Neutrophil (primary cell): ENCODE measurements around the gene TPRN.

ENCODE experiments used
- H3K27ac ChIP-seq: fragments of 200-600 bp; sonication (generic); 2 replicates; pipeline ENCODE4 v1.5.1; 2016; ENCODE audit warnings: mild to moderate bottlenecking, moderate library complexity
- H3K27me3 ChIP-seq: fragments of 200-600 bp; sonication (generic); 2 replicates; pipeline ENCODE4 v1.6.0; 2016; ENCODE audit warnings: mild to moderate bottlenecking
- H3K36me3 ChIP-seq: fragments of 200-600 bp; sonication (generic); 2 replicates; pipeline ENCODE4 v1.5.1; 2017
- H3K4me1 ChIP-seq, 2 experiments: fragments of 200-600 bp in 1 of 2; sonication (generic) in 1 of 2; 1 replicate in 1 of 2; 2 replicates in 1 of 2; pipeline versions ENCODE4 v1.5.1 to v1.6.1; 2013 to 2016; ENCODE audit warnings: low read depth in 1 of 2, low read length in 1 of 2, mild to moderate bottlenecking in 1 of 2, moderate library complexity in 1 of 2; ENCODE audit not compliant: control insufficient read depth in 1 of 2, insufficient read depth in 1 of 2
- H3K4me3 ChIP-seq, 2 experiments: fragments of 200-600 bp in 1 of 2; sonication (generic) in 1 of 2; 1 replicate in 1 of 2; 2 replicates in 1 of 2; pipeline ENCODE4 v1.5.1; 2013 to 2016; ENCODE audit warnings: low read depth in 1 of 2, low read length in 1 of 2, mild to moderate bottlenecking in 1 of 2, moderate library complexity in 1 of 2
- H3K9me3 ChIP-seq: fragments of 200-600 bp; sonication (generic); 2 replicates; pipeline ENCODE4 v1.5.1; 2016
- TF ChIP-seq, protein P1 (sequence below): fragments of 200-600 bp; sonication (generic); IDR thresholded peaks from 2 replicates; pipeline ENCODE4 v1.5.1; 2016; ENCODE audit warnings: antibody characterized with exemption

Gene TPRN

DNA sequence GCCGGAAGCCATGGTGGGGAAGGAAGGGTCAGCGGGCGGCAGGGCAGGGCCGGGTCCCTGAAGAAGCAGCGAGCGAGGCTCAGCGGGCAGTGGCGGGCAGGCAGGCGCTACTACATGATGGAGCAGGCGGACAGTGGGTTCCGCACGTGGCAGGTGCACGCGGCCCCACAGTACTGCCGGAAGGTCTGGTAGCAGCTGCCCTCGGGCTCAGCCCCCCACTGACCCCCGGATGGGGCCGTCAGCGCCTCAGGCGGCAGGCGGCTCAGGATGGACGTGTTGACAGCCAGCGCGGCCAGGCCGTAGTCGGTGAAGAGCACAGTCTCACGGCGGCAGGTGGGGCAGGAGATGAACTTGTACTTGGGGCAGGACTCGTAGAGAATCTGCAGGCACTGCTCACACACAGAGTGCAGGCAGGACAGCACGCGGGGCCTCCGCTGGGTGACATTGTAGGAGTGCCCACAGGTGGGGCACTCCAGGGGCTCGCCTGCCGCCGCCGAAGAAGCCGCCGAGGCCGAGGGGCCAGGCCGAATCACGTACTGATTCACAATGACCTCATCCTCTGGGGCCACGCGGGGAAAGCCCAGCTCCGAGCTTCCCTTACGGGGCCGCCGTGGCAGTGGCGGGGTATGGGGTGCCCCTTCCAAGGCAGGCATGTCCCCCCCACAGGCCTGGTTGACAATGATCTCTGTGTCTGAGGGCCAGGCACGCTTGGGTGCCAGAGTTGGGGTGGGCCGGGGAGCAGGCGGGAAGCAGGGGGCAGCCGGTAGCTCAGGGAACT is 20.0 kb upstream of the TPRN start:
- H3K36me3 ChIP-seq, result peaks cover 30% of the 10 kb centered on the region
- H3K27me3 ChIP-seq, result peaks cover 46% of the 10 kb centered on the region
- H3K4me3 ChIP-seq, result no peak overlapping the region
- no peaks in the 10 kb centered on the region for H3K9me3 ChIP-seq
- peaks cover 15 to 30% of the 10 kb centered on the region in 2 experiments for H3K4me1 ChIP-seq
- H3K27ac ChIP-seq, result no peak overlapping the region
- TF ChIP-seq, protein P1, sequence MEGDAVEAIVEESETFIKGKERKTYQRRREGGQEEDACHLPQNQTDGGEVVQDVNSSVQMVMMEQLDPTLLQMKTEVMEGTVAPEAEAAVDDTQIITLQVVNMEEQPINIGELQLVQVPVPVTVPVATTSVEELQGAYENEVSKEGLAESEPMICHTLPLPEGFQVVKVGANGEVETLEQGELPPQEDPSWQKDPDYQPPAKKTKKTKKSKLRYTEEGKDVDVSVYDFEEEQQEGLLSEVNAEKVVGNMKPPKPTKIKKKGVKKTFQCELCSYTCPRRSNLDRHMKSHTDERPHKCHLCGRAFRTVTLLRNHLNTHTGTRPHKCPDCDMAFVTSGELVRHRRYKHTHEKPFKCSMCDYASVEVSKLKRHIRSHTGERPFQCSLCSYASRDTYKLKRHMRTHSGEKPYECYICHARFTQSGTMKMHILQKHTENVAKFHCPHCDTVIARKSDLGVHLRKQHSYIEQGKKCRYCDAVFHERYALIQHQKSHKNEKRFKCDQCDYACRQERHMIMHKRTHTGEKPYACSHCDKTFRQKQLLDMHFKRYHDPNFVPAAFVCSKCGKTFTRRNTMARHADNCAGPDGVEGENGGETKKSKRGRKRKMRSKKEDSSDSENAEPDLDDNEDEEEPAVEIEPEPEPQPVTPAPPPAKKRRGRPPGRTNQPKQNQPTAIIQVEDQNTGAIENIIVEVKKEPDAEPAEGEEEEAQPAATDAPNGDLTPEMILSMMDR, result no peak

DNA sequence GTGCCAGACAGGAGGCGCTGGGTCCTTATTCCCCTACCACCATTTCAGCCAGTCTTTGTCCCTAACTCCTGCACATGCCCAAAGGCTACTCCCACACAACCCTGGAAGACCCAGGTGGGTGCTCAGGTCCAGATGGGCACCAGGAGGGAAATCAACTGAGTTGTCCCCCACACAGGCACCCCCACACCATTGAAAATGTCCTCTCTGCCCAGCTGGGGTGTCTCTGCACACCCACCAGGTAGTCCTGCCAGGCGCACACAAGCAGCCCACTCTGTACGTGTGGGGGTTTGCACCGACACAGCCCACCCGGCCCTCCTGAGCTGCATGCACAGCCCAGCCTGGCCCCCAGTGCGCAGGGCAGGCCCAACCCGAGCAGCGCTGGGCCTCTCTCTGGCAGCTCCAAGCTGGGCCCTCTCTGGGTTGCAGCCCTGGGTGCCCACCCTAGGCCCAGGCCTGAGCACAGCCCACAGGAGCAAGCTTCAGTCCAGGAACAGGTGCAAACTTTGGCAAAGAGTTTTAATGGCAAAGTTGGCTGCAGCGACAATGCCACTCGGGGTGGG is 19.3 kb upstream of the TPRN start:
- TF ChIP-seq, protein P1, result no peak
- peaks cover 37% of the 10 kb centered on the region for H3K36me3 ChIP-seq
- H3K4me3 ChIP-seq, result no peak overlapping the region
- H3K27me3 ChIP-seq, result peaks cover 40% of the 10 kb centered on the region
- H3K27ac ChIP-seq, result no peak overlapping the region
- H3K4me1 ChIP-seq, result peaks cover 15 to 30% of the 10 kb centered on the region in 2 experiments
- H3K9me3 ChIP-seq, result no peaks in the 10 kb centered on the region

DNA sequence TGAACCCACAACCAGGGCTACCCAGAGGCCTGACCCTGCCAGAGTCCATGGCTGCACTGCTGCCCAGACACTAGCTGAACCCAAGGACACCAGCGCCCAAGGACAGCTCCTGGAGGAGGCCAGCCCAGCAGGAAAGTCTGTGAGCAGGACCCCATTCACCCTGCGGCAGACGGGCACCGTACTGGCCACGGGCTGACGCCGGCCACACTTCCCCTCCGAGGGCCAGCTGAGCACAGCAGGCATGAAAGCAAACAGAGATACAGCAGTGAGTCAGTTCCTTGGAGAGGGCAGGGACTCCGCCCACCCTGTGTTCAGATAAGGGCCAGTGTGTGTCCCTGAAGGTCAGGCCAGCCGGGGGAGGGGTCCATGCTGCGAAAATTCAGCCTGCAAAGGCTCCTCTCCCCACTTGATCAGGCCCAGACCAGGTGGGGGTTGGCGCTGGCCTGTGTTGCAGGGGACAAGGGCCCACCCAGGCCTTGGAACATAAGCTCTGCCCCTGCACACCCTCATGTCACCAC is 18.3 kb upstream of the TPRN start:
- Histone ChIP-seq H3K27me3 (peaks cover 33% of the 10 kb centered on the region), H3K9me3 (no peaks in the 10 kb centered on the region), H3K27ac (no peak overlapping the region), H3K4me3 (no peak overlapping the region), H3K4me1 (peaks cover 12 to 20% of the 10 kb centered on the region in 2 experiments), H3K36me3 (peaks cover 47% of the 10 kb centered on the region)
- TF ChIP-seq, protein P1, result no peak

GRCh38 chr9:137218212-137218753 is 17.7 kb upstream of the TPRN start:
- Histone ChIP-seq H3K9me3 (no peaks in the 10 kb centered on the region), H3K36me3 (peaks cover 52% of the 10 kb centered on the region), H3K27me3 (peaks cover 33% of the 10 kb centered on the region), H3K4me3 (no peak overlapping the region), H3K4me1 (peaks cover 10 to 17% of the 10 kb centered on the region in 2 experiments), H3K27ac (no peak overlapping the region)
- TF ChIP-seq, protein P1, result no peak

- peaks cover 4 to 10% of the 10 kb centered on the region in 2 experiments for H3K4me1 ChIP-seq
- no peak overlapping the region for H3K4me3 ChIP-seq
- peaks cover 27% of the 10 kb centered on the region for H3K27me3 ChIP-seq
- H3K27ac ChIP-seq, result no peak overlapping the region
- H3K36me3 ChIP-seq, result peaks cover 60% of the 10 kb centered on the region
- TF ChIP-seq, protein P1, result no peak
- H3K9me3 ChIP-seq, result no peaks in the 10 kb centered on the region
These were observed 17.0 kb upstream of the TPRN start for GRCh38 chr9:137217276-137218211.
